Smooth muscle cell (in vitro differentiated cells): Measurements from ENCODE around the gene SOD1. TPM values are rescaled to one million over a fixed set of nuclear protein-coding genes. Genes with fewer than 3 reads are reported as not detected.
A peak's percentile ranks its signal among the peaks of the same experiment; 100 is the strongest.

Source experiments
- DNase-seq: peaks from one replicate; lab custom pipeline; 2025; ENCODE audit not compliant: unreplicated experiment; lab: John Stamatoyannopoulos, UW
- H2AFZ ChIP-seq: fragments of 200-600 bp; sonication (generic); 2 replicates; pipeline ENCODE4 v1.6.0; 2016; ENCODE audit warnings: antibody characterized with exemption, low read depth, mild to moderate bottlenecking
- H3F3A ChIP-seq: fragments of 200-600 bp; sonication (generic); 2 replicates; pipeline ENCODE4 v1.6.0; 2017; ENCODE audit warnings: antibody characterized with exemption, low read depth
- H3K27ac ChIP-seq: fragments of 200-600 bp; sonication (generic); 2 replicates; pipeline ENCODE4 v1.5.1; 2016; ENCODE audit warnings: low read depth, mild to moderate bottlenecking
- H3K27me3 ChIP-seq: fragments of 200-600 bp; sonication (generic); 2 replicates; pipeline ENCODE4 v1.6.1; 2016; ENCODE audit warnings: low read depth, mild to moderate bottlenecking
- H3K36me3 ChIP-seq: fragments of 200-600 bp; sonication (generic); 2 replicates; pipeline ENCODE4 v1.5.1; 2016; ENCODE audit warnings: low read depth
- H3K4me1 ChIP-seq: fragments of 200-600 bp; sonication (generic); 2 replicates; pipeline ENCODE4 v1.5.1; 2016; ENCODE audit warnings: low read depth
- H3K4me2 ChIP-seq: fragments of 200-600 bp; sonication (generic); 2 replicates; pipeline ENCODE4 v1.6.0; 2016; ENCODE audit warnings: mild to moderate bottlenecking
- H3K4me3 ChIP-seq: fragments of 200-600 bp; sonication (generic); 2 replicates; pipeline ENCODE4 v1.5.1; 2016; ENCODE audit warnings: mild to moderate bottlenecking
- H3K79me2 ChIP-seq: fragments of 200-600 bp; sonication (generic); 2 replicates; pipeline ENCODE4 v1.6.0; 2016; ENCODE audit warnings: low read depth, mild to moderate bottlenecking
- H3K9ac ChIP-seq: fragments of 200-600 bp; sonication (generic); 2 replicates; pipeline ENCODE4 v1.6.0; 2016; ENCODE audit warnings: low read depth
- H3K9me3 ChIP-seq: fragments of 200-600 bp; sonication (generic); replicated peaks from 2 replicates; pipeline ENCODE4 v1.5.1; 2016; ENCODE audit warnings: low read depth
- H4K20me1 ChIP-seq: fragments of 200-600 bp; sonication (generic); 2 replicates; pipeline ENCODE4 v1.6.0; 2016; ENCODE audit warnings: low read depth
- CTCF ChIP-seq: fragments of 200-600 bp; sonication (generic); IDR thresholded peaks from 2 replicates; pipeline ENCODE4 v1.5.1; 2017; ENCODE audit warnings: borderline replicate concordance, mild to moderate bottlenecking, antibody characterized with exemption; ENCODE audit not compliant: insufficient read depth, poor library complexity, severe bottlenecking
- WGBS: methylation state at CpG from one replicate; pipeline ENCODE4 v1.1.7; 2016; ENCODE audit warnings: low lambda C conversion rate; 5-methylcytosine and 5-hydroxymethylcytosine counted together
- polyA plus RNA-seq: library from polyadenylated mRNA; unstranded; fragments of >200 nt; fragmentation: Nextera tagmentation; extraction: Ambion mirVana; gene quantifications from 2 replicates; pipeline ENCODE4 v1.2.1, GENCODE V29; 2016
- total RNA-seq: library from RNA; depleted of rRNA; stranded (reverse); fragments of >200 nt; gene quantifications from 2 replicates; pipeline ENCODE4 v1.2.3, GENCODE V29; 2014

SOD1 gene
- total RNA-seq (128 and 139 TPM in 2 replicates), polyA plus RNA-seq (229 and 232 TPM in 2 replicates)

GRCh38 chr21:31659536-31660258 lies at the start of gene SOD1:
Gene SOD1 (plus strand): TSS chr21:31659693. CDS start chr21:31659770, 77 bp downstream.
- H3K79me2 ChIP-seq = peaks cover 46% of the 10 kb centered on the region
- no peaks in the 10 kb centered on the region for H3F3A ChIP-seq
- H3K4me2 ChIP-seq = peak within 1 kb of the TSS; percentile 97
- H3K9ac ChIP-seq = peak within 1 kb of the TSS; percentile 92
- no peaks in the 10 kb centered on the region for H3K27me3 ChIP-seq
- peak within 1 kb of the TSS; percentile 90 for H3K27ac ChIP-seq
- H3K9me3 ChIP-seq = no peaks in the 10 kb centered on the region
- peaks cover 42% of the 10 kb centered on the region for H4K20me1 ChIP-seq
- H3K4me1 ChIP-seq = peaks cover 11% of the 10 kb centered on the region
- peak within 1 kb of the TSS; percentile 95 for H2AFZ ChIP-seq
- peak; percentile 79 for DNase-seq
- TF ChIP-seq CTCF = peak; percentile 4
- H3K36me3 ChIP-seq = no peaks in the 10 kb centered on the region
- H3K4me3 ChIP-seq = peak within 1 kb of the TSS; percentile 84
- under 1% methylated on average over 44 of the region's 87 CpGs for WGBS

- no peak for DNase-seq
- H4K20me1 ChIP-seq = no peaks in the 10 kb centered on the region
- H3K27ac ChIP-seq = no peak overlapping the region
- no peaks in the 10 kb centered on the region for H3K9me3 ChIP-seq
- no peaks in the 10 kb centered on the region for H3K36me3 ChIP-seq
- no peak overlapping the region for H3K4me2 ChIP-seq
- H3K79me2 ChIP-seq = no peaks in the 10 kb centered on the region
- H3K9ac ChIP-seq = no peak overlapping the region
- TF ChIP-seq CTCF = no peak
- no peak overlapping the region for H2AFZ ChIP-seq
- 97% methylated on average over 7 of the region's 7 CpGs for WGBS
- no peaks in the 10 kb centered on the region for H3F3A ChIP-seq
- H3K4me3 ChIP-seq = no peak overlapping the region
- peaks cover 4% of the 10 kb centered on the region for H3K4me1 ChIP-seq
- no peaks in the 10 kb centered on the region for H3K27me3 ChIP-seq
These were observed 48.0 kb upstream of the SOD1 start for GRCh38 chr21:31611445-31611844.

GRCh38 chr21:31612894-31613785 lies 46.4 kb upstream of the SOD1 start:
- Histone ChIP-seq H3K27me3 (no peaks in the 10 kb centered on the region), H3K9ac (no peak overlapping the region), H3K79me2 (no peaks in the 10 kb centered on the region), H3F3A (no peaks in the 10 kb centered on the region), H2AFZ (no peak overlapping the region), H3K36me3 (no peaks in the 10 kb centered on the region), H3K9me3 (no peaks in the 10 kb centered on the region), H3K4me3 (no peak overlapping the region), H3K27ac (no peak overlapping the region), H3K4me1 (peaks cover 4% of the 10 kb centered on the region), H4K20me1 (no peaks in the 10 kb centered on the region), H3K4me2 (no peak overlapping the region)
- WGBS = 73% methylated on average over 22 of the region's 22 CpGs
- no peak for TF ChIP-seq CTCF
- no peak for DNase-seq
